HG03460 (cell line): ENCODE measurements around the gene STARD9.
"Not testable (repeated sequence)": the region's sequence is repeated elsewhere in the genome, so short reads cannot be mapped to it uniquely, and the experiment has no call there.

Experiments
- ATAC-seq: cut with Tn5 transposase; IDR thresholded peaks from one replicate; pipeline ENCODE4 v1.9.1; 2021; ENCODE audit not compliant: unreplicated experiment

STARD9 gene

GRCh38 chr15:42760759-42761158 is 185.4 kb downstream of the STARD9 start:
- no peak for ATAC-seq

GRCh38 chr15:42761813-42762212 is 186.4 kb downstream of the STARD9 start:
- ATAC-seq = not testable (repeated sequence)

GRCh38 chr15:42764154-42764731 is 188.8 kb downstream of the STARD9 start:
- not testable (repeated sequence) for ATAC-seq

- ATAC-seq = not testable (repeated sequence)
Observed at GRCh38 chr15:42766109-42766508, 190.7 kb downstream of the STARD9 start.
